ENCODE measurements around the gene FAM200C.

DNA sequence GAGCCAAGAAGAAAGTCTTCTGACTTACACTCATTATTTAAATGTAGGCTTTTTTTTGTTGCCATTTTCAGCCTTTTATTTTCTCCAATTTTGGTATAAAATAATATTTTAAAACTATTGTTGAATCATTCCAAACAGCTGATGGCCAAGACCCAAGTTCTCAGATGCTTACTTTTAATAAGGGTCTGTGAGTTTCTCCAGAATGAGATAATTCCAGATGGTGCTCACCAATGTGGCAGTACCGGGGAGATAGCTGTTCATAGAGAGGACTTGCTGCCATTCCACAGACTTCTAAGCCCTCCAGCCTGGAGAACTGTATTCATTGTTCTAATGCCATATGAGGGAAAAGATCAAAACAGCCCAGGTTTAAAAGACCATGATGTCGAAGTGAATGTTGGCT lies 24.2 kb downstream of the FAM200C start:
- TF ChIP-seq FOXM1 (IDR thresholded peaks at IDR 0.05; ENCODE audit: borderline replicate concordance): no peak
- TF ChIP-seq SUZ12 (IDR thresholded peaks at IDR 0.05): no peak
- TF ChIP-seq PKNOX1 (IDR thresholded peaks at IDR 0.05): no peak
- no peak for TF ChIP-seq SP1 (IDR thresholded peaks at IDR 0.05)
- TF ChIP-seq HDGF (IDR thresholded peaks at IDR 0.05; ENCODE audit: borderline replicate concordance): no peak
- TF ChIP-seq FOXK2 (IDR thresholded peaks at IDR 0.05): no peak
- TF ChIP-seq CTBP1 (IDR thresholded peaks at IDR 0.05; ENCODE audit: borderline replicate concordance): no peak
- no peak for TF ChIP-seq FOXA1 (IDR thresholded peaks at IDR 0.05)
- no peak for TF ChIP-seq TARDBP (IDR thresholded peaks at IDR 0.05)
- no peak for TF ChIP-seq BHLHE40 (IDR thresholded peaks at IDR 0.05; ENCODE audit: borderline replicate concordance)
- no peak for TF ChIP-seq ARNT (IDR thresholded peaks at IDR 0.05)
- no peak for TF ChIP-seq NFRKB (IDR thresholded peaks at IDR 0.05)
- TF ChIP-seq ELF4 (IDR thresholded peaks at IDR 0.05): no peak
- no peak for TF ChIP-seq L3MBTL2 (conservative IDR thresholded peaks at IDR 0.05)
